HepG2 (cell line): ENCODE data around the gene PLS1. TPM values are rescaled to one million over a fixed set of nuclear protein-coding genes. Genes with fewer than 3 reads are reported as not detected.

ENCODE experiments used
- ATAC-seq: fragments of 200-7000 bp; cut with Tn5 transposase; 3 replicates; pipeline ENCODE4 v1.9.1; 2020; ENCODE audit warnings: mild to moderate bottlenecking, moderate library complexity
- BruUV-seq: library from RNA; stranded (reverse); fragments of 400-500 nt; replicated peaks from 2 replicates; lab custom pipeline; 2021; lab: Mats Ljungman, UMichigan
- CTCF ChIA-PET: fragments of 300-600 bp; formaldehyde crosslinking; extraction: SDS; loops from one replicate; lab custom pipeline; 2021; ENCODE audit warnings: low total read pairs, inconsistent platforms, low intra/inter-chr PET ratio; lab: Yijun Ruan, JAX
- POLR2A ChIA-PET: fragments of 350-600 bp; sonication (Branson Sonifier 250); formaldehyde crosslinking; loops from one replicate; lab custom pipeline; 2020; ENCODE audit warnings: antibody characterized with exemption, inconsistent platforms; lab: Yijun Ruan, JAX
- DNase-seq: peaks from one replicate; pipeline ENCODE4 v3.0.0-alpha.2; 2015; ENCODE audit warnings: low spot score
- FAIRE-seq: peaks from 3 replicates; lab custom pipeline; 2011; peaks lifted over from hg19 to GRCh38; lab: Jason Lieb, UNC
- H2AFZ ChIP-seq: one replicate; pipeline ENCODE4 v1.6.1; 2011; ENCODE audit warnings: low read length, inconsistent platforms
- H3K27ac ChIP-seq: fragments of 300-600 bp; 3 replicates; pipeline ENCODE4 v1.8.0; 2011; ENCODE audit warnings: mixed run types, mild to moderate bottlenecking, mixed read lengths, low read length, inconsistent platforms; ENCODE audit not compliant: insufficient read depth; ENCODE audit errors: extremely low read length
- H3K27me3 ChIP-seq, 2 experiments: fragments of 200-600 bp in 1 of 2; 2 replicates in 1 of 2; 3 replicates in 1 of 2; pipeline versions ENCODE4 v1.6.0 to v1.8.0; 2011; ENCODE audit warnings: low read length in 2 of 2, mild to moderate bottlenecking in 2 of 2, moderate library complexity in 2 of 2, inconsistent platforms in 1 of 2; ENCODE audit not compliant: insufficient read depth in 2 of 2, control insufficient read depth in 1 of 2
- H3K36me3 ChIP-seq, 2 experiments: fragments of 200-600 bp in 1 of 2; replicated peaks in 1 of 2; 2 replicates in 1 of 2; 3 replicates in 1 of 2; pipeline versions ENCODE4 v1.5.1 to v1.8.0; 2011; ENCODE audit warnings: low read length in 2 of 2, inconsistent platforms in 1 of 2; ENCODE audit not compliant: insufficient read depth in 2 of 2, control insufficient read depth in 1 of 2
- H3K4me1 ChIP-seq: 2 replicates; pipeline ENCODE4 v1.5.1; 2012; ENCODE audit warnings: low read length, inconsistent platforms; ENCODE audit not compliant: insufficient read depth
- H3K4me2 ChIP-seq: 2 replicates; pipeline ENCODE4 v1.6.0; 2011; ENCODE audit warnings: low read depth, low read length, inconsistent platforms
- H3K4me3 ChIP-seq, 3 experiments: fragments of 200-600 bp in 1 of 3; sonication (generic), shearing (Covaris generic) in 1 of 3; replicated peaks in 1 of 3; 2 replicates each; pipeline ENCODE4 v1.5.1; 2011 to 2016; ENCODE audit warnings: low read length in 3 of 3, inconsistent platforms in 2 of 3, low read depth in 2 of 3, mild to moderate bottlenecking in 2 of 3, control low read depth in 1 of 3, mixed read lengths in 1 of 3; ENCODE audit not compliant: insufficient read depth in 1 of 3
- H3K79me2 ChIP-seq: one replicate; pipeline ENCODE4 v1.6.1; 2011; ENCODE audit warnings: low read length, inconsistent platforms; ENCODE audit not compliant: insufficient read depth
- H3K9ac ChIP-seq: 2 replicates; pipeline ENCODE4 v1.6.0; 2011; ENCODE audit warnings: mild to moderate bottlenecking, low read depth, low read length, inconsistent platforms; ENCODE audit not compliant: insufficient read depth
- H3K9me3 ChIP-seq: 2 replicates; pipeline ENCODE4 v1.5.1; 2012; ENCODE audit warnings: mild to moderate bottlenecking, low read length
- H4K20me1 ChIP-seq: 2 replicates; pipeline ENCODE4 v1.6.0; 2011; ENCODE audit warnings: inconsistent platforms, mild to moderate bottlenecking, low read length, moderate library complexity; ENCODE audit not compliant: insufficient read depth
- JDP2 ChIP-seq: sonication (generic); formaldehyde crosslinking; IDR thresholded peaks from 2 replicates; pipeline ENCODE4 v1.8.1; 2022; ENCODE audit warnings: missing genetic modification reagents, borderline replicate concordance
- SIN3A ChIP-seq: IDR thresholded peaks from 2 replicates; pipeline ENCODE4 v1.6.1; 2011; ENCODE audit warnings: low read depth, mild to moderate bottlenecking, control low read depth, low read length, borderline replicate concordance
- TP53 ChIP-seq: sonication (generic); formaldehyde crosslinking; conservative IDR thresholded peaks from 2 replicates; pipeline ENCODE4 v1.4.0; 2020; ENCODE audit warnings: missing genetic modification reagents
- WGBS: methylation state at CpG from one replicate; pipeline ENCODE4 v1.1.6; 2017; ENCODE audit warnings: low lambda C conversion rate; 5-methylcytosine and 5-hydroxymethylcytosine counted together
- in situ Hi-C: cut with HindIII; loops from 2 replicates; pipeline ENCODE4 v1.10.0; 2017; ENCODE audit warnings: low pct_unique_long_range_greater_than_20kb; ENCODE audit not compliant: extremely low pct_ligation_motif_present
- intact Hi-C: fragments of 100-400 bp; cut with micrococcal nuclease; formaldehyde crosslinking; loops from one replicate; pipeline ENCODE4 v1.10.0; 2022; ENCODE audit not compliant: unreplicated experiment
- polyA plus RNA-seq, 8 experiments: library from polyadenylated mRNA; depleted of rRNA in 3 of 8; stranded (reverse) in 7 of 8; unstranded in 1 of 8; fragments of >200 nt; fragmentation: Illumina TruSeq in 4 of 8; extraction: Trizol in 4 of 8; gene quantifications; 2 replicates each; pipeline versions ENCODE4 v1.2.1 to v1.2.3, GENCODE V29; 2011 to 2016; ENCODE audit warnings: low read depth in 4 of 8, missing spikeins in 1 of 8, mixed read lengths in 1 of 8; ENCODE audit not compliant: insufficient read depth in 1 of 8
- total RNA-seq, 5 experiments: library from RNA; depleted of rRNA; stranded (reverse); fragments of >200 nt; fragmentation: Illumina TruSeq; extraction: Trizol; gene quantifications; 2 replicates each; pipeline ENCODE4 v1.2.3, GENCODE V29; 2016; ENCODE audit warnings: low read depth in 1 of 5
- TF ChIP-seq, protein P1 (sequence below): sonication (generic); formaldehyde crosslinking; IDR thresholded peaks from 2 replicates; pipeline ENCODE4 v1.5.0; 2020; ENCODE audit warnings: mild to moderate bottlenecking, missing genetic modification reagents, borderline replicate concordance
- TF ChIP-seq, protein P2 (sequence below): sonication (generic); formaldehyde crosslinking; IDR thresholded peaks from 2 replicates; pipeline ENCODE4 v1.4.0; 2020; ENCODE audit warnings: missing genetic modification reagents, borderline replicate concordance

Gene PLS1
- total and polyA plus RNA-seq, 2 of the 13 experiments (the other 11 are each of a cell fraction or from before 2014, with no cell fraction given), result 11.2 to 21.1 TPM

DNA sequence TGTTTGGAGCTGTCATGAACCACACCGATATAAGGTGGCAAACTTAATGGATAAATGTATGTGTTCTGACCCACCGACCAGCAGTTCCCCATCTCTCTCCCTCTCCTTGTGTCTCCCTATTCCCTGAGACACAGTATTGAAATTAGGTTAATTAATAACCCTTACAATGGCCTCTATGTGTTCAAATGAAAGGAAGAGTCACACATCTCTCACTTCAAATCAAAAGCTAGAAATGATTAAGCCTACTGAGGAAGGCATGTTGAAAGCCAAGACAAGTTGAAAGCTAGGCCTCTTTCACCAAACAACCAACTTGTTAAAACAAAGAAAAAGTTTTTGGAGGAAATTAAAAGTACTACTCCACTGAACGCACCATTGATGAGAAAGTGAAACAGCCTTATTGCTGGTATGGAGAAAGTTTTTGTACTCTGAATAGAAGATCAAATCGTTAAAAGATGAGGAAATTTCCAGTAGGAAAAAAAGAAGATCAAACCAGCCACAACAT, 32.6 kb upstream of the PLS1 start:
- CTCF ChIA-PET, result no interaction called here
- Histone ChIP-seq H3K4me1 (peaks cover 12% of the 10 kb centered on the region), H3K27ac (no peak overlapping the region), H3K79me2 (no peaks in the 10 kb centered on the region), H3K36me3 (peaks cover 0 to 4% of the 10 kb centered on the region in 2 experiments; a peak in 3 of 5 replicates), H3K9ac (no peak overlapping the region), H3K27me3 (no peaks in the 10 kb centered on the region), H4K20me1 (no peaks in the 10 kb centered on the region), H3K9me3 (no peaks in the 10 kb centered on the region), H3K4me2 (no peak overlapping the region), H2AFZ (no peak overlapping the region), H3K4me3 (no peak overlapping the region)
- no TSS peak for BruUV-seq
- intact Hi-C loops (no loop called here), in situ Hi-C loops (no loop called here)
- FAIRE-seq (no peak), ATAC-seq (no peak), DNase-seq (no peak)
- POLR2A ChIA-PET, result interaction anchor here (2.2 kb wide), 1 partner anchor 15 kb away, joined by 5 read pairs; the partner anchor contains the start of gene ATR
- TF ChIP-seq, protein P1, sequence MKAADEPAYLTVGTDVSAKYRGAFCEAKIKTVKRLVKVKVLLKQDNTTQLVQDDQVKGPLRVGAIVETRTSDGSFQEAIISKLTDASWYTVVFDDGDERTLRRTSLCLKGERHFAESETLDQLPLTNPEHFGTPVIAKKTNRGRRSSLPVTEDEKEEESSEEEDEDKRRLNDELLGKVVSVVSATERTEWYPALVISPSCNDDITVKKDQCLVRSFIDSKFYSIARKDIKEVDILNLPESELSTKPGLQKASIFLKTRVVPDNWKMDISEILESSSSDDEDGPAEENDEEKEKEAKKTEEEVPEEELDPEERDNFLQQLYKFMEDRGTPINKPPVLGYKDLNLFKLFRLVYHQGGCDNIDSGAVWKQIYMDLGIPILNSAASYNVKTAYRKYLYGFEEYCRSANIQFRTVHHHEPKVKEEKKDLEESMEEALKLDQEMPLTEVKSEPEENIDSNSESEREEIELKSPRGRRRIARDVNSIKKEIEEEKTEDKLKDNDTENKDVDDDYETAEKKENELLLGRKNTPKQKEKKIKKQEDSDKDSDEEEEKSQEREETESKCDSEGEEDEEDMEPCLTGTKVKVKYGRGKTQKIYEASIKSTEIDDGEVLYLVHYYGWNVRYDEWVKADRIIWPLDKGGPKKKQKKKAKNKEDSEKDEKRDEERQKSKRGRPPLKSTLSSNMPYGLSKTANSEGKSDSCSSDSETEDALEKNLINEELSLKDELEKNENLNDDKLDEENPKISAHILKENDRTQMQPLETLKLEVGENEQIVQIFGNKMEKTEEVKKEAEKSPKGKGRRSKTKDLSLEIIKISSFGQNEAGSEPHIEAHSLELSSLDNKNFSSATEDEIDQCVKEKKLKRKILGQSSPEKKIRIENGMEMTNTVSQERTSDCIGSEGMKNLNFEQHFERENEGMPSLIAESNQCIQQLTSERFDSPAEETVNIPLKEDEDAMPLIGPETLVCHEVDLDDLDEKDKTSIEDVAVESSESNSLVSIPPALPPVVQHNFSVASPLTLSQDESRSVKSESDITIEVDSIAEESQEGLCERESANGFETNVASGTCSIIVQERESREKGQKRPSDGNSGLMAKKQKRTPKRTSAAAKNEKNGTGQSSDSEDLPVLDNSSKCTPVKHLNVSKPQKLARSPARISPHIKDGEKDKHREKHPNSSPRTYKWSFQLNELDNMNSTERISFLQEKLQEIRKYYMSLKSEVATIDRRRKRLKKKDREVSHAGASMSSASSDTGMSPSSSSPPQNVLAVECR (CRISPR knock-in tag), result no peak
- TF ChIP-seq JDP2 (CRISPR knock-in tag), result no peak
- TF ChIP-seq SIN3A, result no peak
- TF ChIP-seq, protein P2, sequence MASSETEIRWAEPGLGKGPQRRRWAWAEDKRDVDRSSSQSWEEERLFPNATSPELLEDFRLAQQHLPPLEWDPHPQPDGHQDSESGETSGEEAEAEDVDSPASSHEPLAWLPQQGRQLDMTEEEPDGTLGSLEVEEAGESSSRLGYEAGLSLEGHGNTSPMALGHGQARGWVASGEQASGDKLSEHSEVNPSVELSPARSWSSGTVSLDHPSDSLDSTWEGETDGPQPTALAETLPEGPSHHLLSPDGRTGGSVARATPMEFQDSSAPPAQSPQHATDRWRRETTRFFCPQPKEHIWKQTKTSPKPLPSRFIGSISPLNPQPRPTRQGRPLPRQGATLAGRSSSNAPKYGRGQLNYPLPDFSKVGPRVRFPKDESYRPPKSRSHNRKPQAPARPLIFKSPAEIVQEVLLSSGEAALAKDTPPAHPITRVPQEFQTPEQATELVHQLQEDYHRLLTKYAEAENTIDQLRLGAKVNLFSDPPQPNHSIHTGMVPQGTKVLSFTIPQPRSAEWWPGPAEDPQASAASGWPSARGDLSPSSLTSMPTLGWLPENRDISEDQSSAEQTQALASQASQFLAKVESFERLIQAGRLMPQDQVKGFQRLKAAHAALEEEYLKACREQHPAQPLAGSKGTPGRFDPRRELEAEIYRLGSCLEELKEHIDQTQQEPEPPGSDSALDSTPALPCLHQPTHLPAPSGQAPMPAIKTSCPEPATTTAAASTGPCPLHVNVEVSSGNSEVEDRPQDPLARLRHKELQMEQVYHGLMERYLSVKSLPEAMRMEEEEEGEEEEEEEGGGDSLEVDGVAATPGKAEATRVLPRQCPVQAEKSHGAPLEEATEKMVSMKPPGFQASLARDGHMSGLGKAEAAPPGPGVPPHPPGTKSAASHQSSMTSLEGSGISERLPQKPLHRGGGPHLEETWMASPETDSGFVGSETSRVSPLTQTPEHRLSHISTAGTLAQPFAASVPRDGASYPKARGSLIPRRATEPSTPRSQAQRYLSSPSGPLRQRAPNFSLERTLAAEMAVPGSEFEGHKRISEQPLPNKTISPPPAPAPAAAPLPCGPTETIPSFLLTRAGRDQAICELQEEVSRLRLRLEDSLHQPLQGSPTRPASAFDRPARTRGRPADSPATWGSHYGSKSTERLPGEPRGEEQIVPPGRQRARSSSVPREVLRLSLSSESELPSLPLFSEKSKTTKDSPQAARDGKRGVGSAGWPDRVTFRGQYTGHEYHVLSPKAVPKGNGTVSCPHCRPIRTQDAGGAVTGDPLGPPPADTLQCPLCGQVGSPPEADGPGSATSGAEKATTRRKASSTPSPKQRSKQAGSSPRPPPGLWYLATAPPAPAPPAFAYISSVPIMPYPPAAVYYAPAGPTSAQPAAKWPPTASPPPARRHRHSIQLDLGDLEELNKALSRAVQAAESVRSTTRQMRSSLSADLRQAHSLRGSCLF (CRISPR knock-in tag), result no peak
- TF ChIP-seq TP53 (CRISPR knock-in tag), result no peak
- WGBS, result 82% methylated on average over 4 of the region's 4 CpGs
